ENCODE data around the gene NRDE2.

The NRDE2 gene
- total RNA-seq: 11.5 to 30.5 (median 21.5) reads per million in 18 experiments

- peak; percentile 97 to 98 for DNase-seq
Measured at GRCh38 chr14:90331497-90332270, at the start of gene NRDE2. Gene NRDE2, minus strand, starts transcription at chr14:90331941. Its CDS starts 37 bp downstream, at chr14:90331904.

- DNase-seq: peak in 1 of 2 donors; percentile 5
Measured at GRCh38 chr14:90381011-90381786, 49.5 kb upstream of the NRDE2 start.

GRCh38 chr14:90379106-90379505 is 47.4 kb upstream of the NRDE2 start:
- DNase-seq: no peak

- DNase-seq: no peak
Measured at GRCh38 chr14:90378249-90378648, 46.5 kb upstream of the NRDE2 start.

- no peak for DNase-seq
Measured at GRCh38 chr14:90375934-90376333, 44.2 kb upstream of the NRDE2 start.

GRCh38 chr14:90374813-90375212 is 43.1 kb upstream of the NRDE2 start:
- DNase-seq: no peak

- DNase-seq: no peak
Measured at GRCh38 chr14:90373887-90374286, 42.1 kb upstream of the NRDE2 start.

GRCh38 chr14:90368946-90369721 is 37.4 kb upstream of the NRDE2 start:
- DNase-seq: no peak

GRCh38 chr14:90362558-90362896 is 30.8 kb upstream of the NRDE2 start:
- no peak for DNase-seq

GRCh38 chr14:90361865-90362557 is 30.3 kb upstream of the NRDE2 start:
- no peak for DNase-seq

GRCh38 chr14:90358359-90358758 is 26.6 kb upstream of the NRDE2 start:
- no peak for DNase-seq

GRCh38 chr14:90356925-90357324 is 25.2 kb upstream of the NRDE2 start:
- no peak for DNase-seq

GRCh38 chr14:90355540-90356518 is 24.1 kb upstream of the NRDE2 start:
- no peak for DNase-seq

GRCh38 chr14:90354551-90355298 is 23.0 kb upstream of the NRDE2 start:
- DNase-seq: no peak

GRCh38 chr14:90349739-90350138 is 18.0 kb upstream of the NRDE2 start:
- DNase-seq: peak in 1 of 2 donors; percentile 26

GRCh38 chr14:90348270-90348669 is 16.5 kb upstream of the NRDE2 start:
- no peak for DNase-seq

GRCh38 chr14:90345239-90345557 is 13.5 kb upstream of the NRDE2 start:
- DNase-seq: peak; percentile 70 to 84

- DNase-seq: no peak
Measured at GRCh38 chr14:90344331-90345238, 12.8 kb upstream of the NRDE2 start.

GRCh38 chr14:90342327-90342726 is 10.6 kb upstream of the NRDE2 start:
- DNase-seq: no peak

GRCh38 chr14:90341784-90342183 is 10.0 kb upstream of the NRDE2 start:
- no peak for DNase-seq
